SKM-1 treated with dmso at 0.1 percent for 144 hours (cell line): ENCODE results near the gene PSD.
"Not testable (repeated sequence)": the region's sequence is repeated elsewhere in the genome, so short reads cannot be mapped to it uniquely, and the experiment has no call there.

Experiments used
- DNase-seq: peaks from one replicate; lab custom pipeline; 2025; ENCODE audit not compliant: unreplicated experiment; lab: John Stamatoyannopoulos, UW

Gene PSD

GRCh38 chr10:102418622-102419268 is at the start of gene PSD:
Gene PSD (minus strand): TSS chr10:102418785. CDS start chr10:102417038, 1,747 bp downstream.
- no peak for DNase-seq

- DNase-seq = peak; percentile 82
Observed at GRCh38 chr10:102467971-102468438, 49.4 kb upstream of the PSD start.

GRCh38 chr10:102467318-102467717 is 48.7 kb upstream of the PSD start:
- DNase-seq = no peak

- no peak for DNase-seq
Observed at GRCh38 chr10:102465466-102465865, 46.9 kb upstream of the PSD start.

GRCh38 chr10:102463983-102464382 is 45.4 kb upstream of the PSD start:
- DNase-seq = no peak

- DNase-seq = no peak
Observed at GRCh38 chr10:102462512-102463054, 44.0 kb upstream of the PSD start.

GRCh38 chr10:102461187-102462054 is 42.8 kb upstream of the PSD start:
- peak; percentile 85 for DNase-seq

GRCh38 chr10:102460836-102461186 is 42.2 kb upstream of the PSD start:
- no peak for DNase-seq

GRCh38 chr10:102458656-102459055 is 40.1 kb upstream of the PSD start:
- no peak for DNase-seq

GRCh38 chr10:102457591-102458150 is 39.1 kb upstream of the PSD start:
- no peak for DNase-seq

- DNase-seq = no peak
Observed at GRCh38 chr10:102455893-102456471, 37.4 kb upstream of the PSD start.

- not testable (repeated sequence) for DNase-seq
Observed at GRCh38 chr10:102454662-102455487, 36.3 kb upstream of the PSD start.

GRCh38 chr10:102453502-102453901 is 34.9 kb upstream of the PSD start:
- DNase-seq = no peak

- DNase-seq = peak; percentile 92
Observed at GRCh38 chr10:102452672-102453340, 34.2 kb upstream of the PSD start.

- DNase-seq = no peak
Observed at GRCh38 chr10:102451105-102451969, 32.8 kb upstream of the PSD start, which contains the start of gene C10orf95. Gene C10orf95 (minus strand): TSS chr10:102451543. CDS start chr10:102451093, 450 bp downstream.

GRCh38 chr10:102450374-102451104 is 32.0 kb upstream of the PSD start:
- peak; percentile 79 for DNase-seq

GRCh38 chr10:102450124-102450373 is 31.5 kb upstream of the PSD start:
- no peak for DNase-seq

GRCh38 chr10:102449321-102450123 is 30.9 kb upstream of the PSD start:
- peak; percentile 34 for DNase-seq
